ENCODE data around the gene POLR3G.

DNA sequence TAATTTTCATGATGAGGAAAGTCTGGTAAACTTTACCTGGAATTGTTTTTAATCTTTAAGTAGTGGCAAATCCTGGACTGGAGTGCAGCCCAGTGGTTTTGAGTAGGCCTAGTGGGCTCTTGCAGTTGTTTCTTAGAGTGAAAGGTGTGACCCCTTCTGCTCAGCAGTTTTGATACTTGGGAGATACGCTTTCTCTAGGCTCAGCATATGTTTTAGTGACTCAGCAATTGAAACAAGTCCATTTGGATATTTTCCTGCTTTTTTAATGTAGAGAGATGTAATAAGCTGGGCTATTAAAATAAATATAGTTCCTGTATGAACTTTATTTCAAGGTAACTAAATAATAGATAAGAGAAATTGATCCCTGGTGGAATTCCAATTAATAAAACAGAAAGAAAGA, 6.0 kb downstream of the POLR3G start:
- TF ChIP-seq, protein P1, sequence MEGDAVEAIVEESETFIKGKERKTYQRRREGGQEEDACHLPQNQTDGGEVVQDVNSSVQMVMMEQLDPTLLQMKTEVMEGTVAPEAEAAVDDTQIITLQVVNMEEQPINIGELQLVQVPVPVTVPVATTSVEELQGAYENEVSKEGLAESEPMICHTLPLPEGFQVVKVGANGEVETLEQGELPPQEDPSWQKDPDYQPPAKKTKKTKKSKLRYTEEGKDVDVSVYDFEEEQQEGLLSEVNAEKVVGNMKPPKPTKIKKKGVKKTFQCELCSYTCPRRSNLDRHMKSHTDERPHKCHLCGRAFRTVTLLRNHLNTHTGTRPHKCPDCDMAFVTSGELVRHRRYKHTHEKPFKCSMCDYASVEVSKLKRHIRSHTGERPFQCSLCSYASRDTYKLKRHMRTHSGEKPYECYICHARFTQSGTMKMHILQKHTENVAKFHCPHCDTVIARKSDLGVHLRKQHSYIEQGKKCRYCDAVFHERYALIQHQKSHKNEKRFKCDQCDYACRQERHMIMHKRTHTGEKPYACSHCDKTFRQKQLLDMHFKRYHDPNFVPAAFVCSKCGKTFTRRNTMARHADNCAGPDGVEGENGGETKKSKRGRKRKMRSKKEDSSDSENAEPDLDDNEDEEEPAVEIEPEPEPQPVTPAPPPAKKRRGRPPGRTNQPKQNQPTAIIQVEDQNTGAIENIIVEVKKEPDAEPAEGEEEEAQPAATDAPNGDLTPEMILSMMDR (IDR thresholded peaks at IDR 0.05) = no peak
- no peak for TF ChIP-seq ZFX (IDR thresholded peaks at IDR 0.05; ENCODE audit: borderline replicate concordance)
